ENCODE measurements around the gene MAN1A2. TPM values are rescaled to one million over a fixed set of nuclear protein-coding genes. Genes with fewer than 3 reads are reported as not detected.

Gene MAN1A2
- total RNA-seq, 1 experiment from 2014 or later = 21.0 TPM

DNA sequence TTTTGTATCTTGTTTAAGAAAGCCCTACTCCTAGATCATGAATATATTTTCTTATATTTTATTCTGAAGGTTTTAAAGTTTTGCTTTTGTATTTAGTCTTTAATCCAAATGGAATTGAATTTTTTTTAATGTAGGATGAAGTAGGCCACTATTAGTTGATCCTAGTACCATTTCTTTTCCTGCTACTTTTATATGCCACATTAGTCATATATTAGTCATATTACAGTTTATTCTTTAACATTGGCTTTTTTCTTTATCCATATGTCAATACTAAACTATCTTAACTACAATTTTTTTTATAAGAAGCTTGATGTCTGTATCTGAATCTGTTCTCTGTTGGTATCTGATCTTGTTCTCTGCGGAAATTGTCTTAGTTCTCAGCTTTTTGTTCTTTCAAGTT lies 48.8 kb downstream of the MAN1A2 start:
- CTCF ChIA-PET = no interaction called here
- Histone ChIP-seq H3K4me3 (ENCODE audit: low read depth, low read length) (no peak overlapping the region), H3K36me3 (ENCODE audit: control insufficient read depth, insufficient read depth, low read length) (no peaks in the 10 kb centered on the region), H3K9me3 (no peaks in the 10 kb centered on the region), H3K27me3 (replicated peaks; ENCODE audit: control insufficient read depth, insufficient read depth, low read length) (no peaks in the 10 kb centered on the region), H3K4me1 (no peaks in the 10 kb centered on the region)
- Mint-ChIP-seq H3K27me3 (ENCODE audit: insufficient read depth, unreplicated experiment) (no peaks in the 10 kb centered on the region), H3K4me1 (ENCODE audit: low read depth, unreplicated experiment) (peaks cover 6% of the 10 kb centered on the region), H3K4me3 (ENCODE audit: unreplicated experiment) (no peak overlapping the region), H3K36me3 (ENCODE audit: insufficient read depth, unreplicated experiment) (no peaks in the 10 kb centered on the region), H3K9me3 (ENCODE audit: unreplicated experiment) (no peaks in the 10 kb centered on the region), H3K27ac (ENCODE audit: unreplicated experiment) (no peak overlapping the region)
- intact Hi-C loops (cut with micrococcal nuclease; ENCODE audit: unreplicated experiment) = no loop called here
- BruUV-seq (replicated peaks) = no TSS peak
- POLR2A ChIA-PET = no interaction called here
- no peak for DNase-seq
- no peak for TF ChIP-seq CTCF (IDR thresholded peaks at IDR 0.05; ENCODE audit: insufficient read depth in 1 of 2, low read depth in 1 of 2, low read length in 1 of 2, severe bottlenecking in 1 of 2, unreplicated experiment in 1 of 2)

GRCh38 chr1:117416546-117417125 lies 49.4 kb downstream of the MAN1A2 start:
- TF ChIP-seq CTCF (IDR thresholded peaks at IDR 0.05; ENCODE audit: insufficient read depth in 1 of 2, low read depth in 1 of 2, low read length in 1 of 2, severe bottlenecking in 1 of 2, unreplicated experiment in 1 of 2) = no peak
- CTCF ChIA-PET = no interaction called here
- H3K27ac Mint-ChIP-seq (ENCODE audit: unreplicated experiment) = no peak overlapping the region

DNA sequence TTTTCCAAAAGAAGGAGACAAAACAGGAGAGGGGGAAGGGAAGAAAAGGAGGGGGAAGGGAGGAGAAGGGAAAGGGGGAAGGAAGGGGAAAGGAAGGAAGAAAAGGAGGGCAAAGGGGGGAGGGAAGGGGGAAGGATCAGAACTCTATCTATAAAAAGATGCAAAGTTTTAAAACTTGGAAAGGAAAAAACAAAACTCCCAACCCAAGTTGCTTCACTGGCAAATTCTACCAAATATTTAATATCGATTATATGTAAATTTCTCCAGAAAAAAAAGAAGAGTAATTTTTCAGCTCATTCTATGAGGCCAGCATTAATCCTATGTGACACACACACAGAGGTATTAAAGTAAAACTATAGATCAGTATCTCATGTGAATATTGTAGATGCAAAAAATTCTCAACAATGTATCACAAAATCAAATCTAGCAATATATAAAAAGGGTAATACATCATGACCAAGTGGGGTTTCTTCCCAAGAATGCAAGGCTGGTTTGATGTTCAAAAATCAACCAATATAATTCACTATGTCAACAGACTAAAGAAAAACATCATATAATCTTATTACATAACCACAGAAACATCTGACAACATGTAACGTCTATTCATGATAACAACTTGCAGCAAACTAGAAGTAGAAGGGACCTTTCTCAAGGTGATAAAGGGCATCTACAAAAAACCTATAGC lies 57.9 kb downstream of the MAN1A2 start:
- no peak for DNase-seq
- no peak for TF ChIP-seq CTCF (IDR thresholded peaks at IDR 0.05; ENCODE audit: insufficient read depth in 1 of 2, low read depth in 1 of 2, low read length in 1 of 2, severe bottlenecking in 1 of 2, unreplicated experiment in 1 of 2)
- intact Hi-C loops (cut with micrococcal nuclease; ENCODE audit: unreplicated experiment) = no loop called here
- Histone ChIP-seq H3K36me3 (ENCODE audit: control insufficient read depth, insufficient read depth, low read length) (no peaks in the 10 kb centered on the region), H3K27me3 (replicated peaks; ENCODE audit: control insufficient read depth, insufficient read depth, low read length) (no peaks in the 10 kb centered on the region), H3K9me3 (no peaks in the 10 kb centered on the region; the same call in 1 of the 2 replicates), H3K4me3 (ENCODE audit: low read depth, low read length) (no peak overlapping the region), H3K4me1 (no peaks in the 10 kb centered on the region)
- Mint-ChIP-seq H3K36me3 (ENCODE audit: insufficient read depth, unreplicated experiment) (peaks cover 7% of the 10 kb centered on the region), H3K9me3 (ENCODE audit: unreplicated experiment) (peaks cover 19% of the 10 kb centered on the region), H3K4me1 (ENCODE audit: low read depth, unreplicated experiment) (no peaks in the 10 kb centered on the region), H3K27me3 (ENCODE audit: insufficient read depth, unreplicated experiment) (no peaks in the 10 kb centered on the region), H3K4me3 (ENCODE audit: unreplicated experiment) (no peak overlapping the region), H3K27ac (ENCODE audit: unreplicated experiment) (no peak overlapping the region)
- CTCF ChIA-PET = no interaction called here
- POLR2A ChIA-PET = no interaction called here
- no TSS peak for BruUV-seq (replicated peaks)

More at GRCh38 chr1:117416546-117417125, 49.4 kb downstream of the MAN1A2 start:
- BruUV-seq (replicated peaks) = no TSS peak
- no peaks in the 10 kb centered on the region for H3K9me3 ChIP-seq
- H3K36me3 ChIP-seq (ENCODE audit: control insufficient read depth, insufficient read depth, low read length) = no peaks in the 10 kb centered on the region
- H3K4me3 Mint-ChIP-seq (ENCODE audit: unreplicated experiment) = no peak overlapping the region
- no peaks in the 10 kb centered on the region for H3K36me3 Mint-ChIP-seq (ENCODE audit: insufficient read depth, unreplicated experiment)
- no peaks in the 10 kb centered on the region for H3K4me1 ChIP-seq
- no peak overlapping the region for H3K4me3 ChIP-seq (ENCODE audit: low read depth, low read length)
- no peaks in the 10 kb centered on the region for H3K9me3 Mint-ChIP-seq (ENCODE audit: unreplicated experiment)
- H3K27me3 ChIP-seq (replicated peaks; ENCODE audit: control insufficient read depth, insufficient read depth, low read length) = no peaks in the 10 kb centered on the region
- H3K4me1 Mint-ChIP-seq (ENCODE audit: low read depth, unreplicated experiment) = peaks cover 6% of the 10 kb centered on the region
- POLR2A ChIA-PET = no interaction called here
- intact Hi-C loops (cut with micrococcal nuclease; ENCODE audit: unreplicated experiment) = no loop called here
- no peak for DNase-seq
- H3K27me3 Mint-ChIP-seq (ENCODE audit: insufficient read depth, unreplicated experiment) = no peaks in the 10 kb centered on the region

All from Caco-2 (cell line).